ENCODE data around the gene SON.
"Not testable (repeated sequence)": the region's sequence is repeated elsewhere in the genome, so short reads cannot be mapped to it uniquely, and the experiment has no call there.

SON gene

DNA sequence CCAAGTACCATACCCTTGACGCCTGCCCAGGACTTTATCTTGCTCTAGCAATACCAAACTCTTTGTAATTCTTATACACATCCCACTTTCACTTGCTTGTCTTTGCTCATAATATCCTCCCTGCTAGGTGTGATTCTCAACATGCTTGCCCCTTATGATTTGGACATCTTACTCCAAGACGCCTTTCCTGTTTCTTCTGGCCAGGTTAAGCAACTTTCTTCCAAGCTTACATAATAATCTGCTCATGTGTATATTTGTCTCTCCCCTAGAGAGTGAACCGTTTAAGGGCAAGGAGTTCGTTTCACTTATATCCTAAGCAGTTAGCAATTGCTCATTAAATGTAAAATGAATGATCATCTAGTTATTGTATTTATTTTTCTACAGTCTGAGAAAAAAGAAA lies 76.9 kb downstream of the SON start:
- Histone ChIP-seq H3K4me3 (ENCODE audit: low read depth in 1 of 2, low read length in 2 of 2) (no peak overlapping the region), H3K27me3 (ENCODE audit: low read depth, low read length) (no peaks in the 10 kb centered on the region), H3K9me3 (ENCODE audit: control insufficient read depth in 1 of 2, low read length in 2 of 2) (no peaks in the 10 kb centered on the region), H3K27ac (ENCODE audit: low read length) (no peak overlapping the region), H3K4me1 (ENCODE audit: control insufficient read depth in 1 of 2, insufficient read depth in 2 of 2, low read length in 2 of 2) (no peaks in the 10 kb centered on the region), H3K36me3 (ENCODE audit: control insufficient read depth in 1 of 2, insufficient read depth in 2 of 2, low read length in 2 of 2) (peaks cover 0 to 29% of the 10 kb centered on the region in 2 donors)

DNA sequence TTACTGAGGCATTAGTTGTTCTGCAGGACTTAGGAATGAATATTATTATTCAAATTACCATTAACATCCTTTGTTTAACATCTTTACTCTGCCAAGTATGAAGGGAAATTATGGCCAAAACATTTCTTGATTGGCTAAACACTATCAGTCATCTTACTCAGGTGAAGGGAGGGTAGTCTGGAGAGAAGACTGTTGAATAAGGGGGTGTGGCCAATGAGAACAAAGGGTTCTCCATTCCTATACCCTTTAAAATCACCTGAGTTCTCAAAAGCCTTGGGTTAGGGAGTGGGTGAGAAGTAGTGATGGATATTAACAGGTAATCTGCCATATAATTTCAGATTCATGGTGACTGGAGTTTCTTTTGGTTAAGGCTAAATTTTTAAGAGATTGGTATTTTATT lies 79.4 kb downstream of the SON start:
- Histone ChIP-seq H3K4me1 (ENCODE audit: control insufficient read depth in 1 of 2, insufficient read depth in 2 of 2, low read length in 2 of 2) (no peaks in the 10 kb centered on the region), H3K36me3 (ENCODE audit: control insufficient read depth in 1 of 2, insufficient read depth in 2 of 2, low read length in 2 of 2) (peaks cover 0 to 29% of the 10 kb centered on the region in 2 donors), H3K4me3 (ENCODE audit: low read depth in 1 of 2, low read length in 2 of 2) (no peak overlapping the region), H3K27ac (ENCODE audit: low read length) (no peak overlapping the region), H3K27me3 (ENCODE audit: low read depth, low read length) (no peaks in the 10 kb centered on the region), H3K9me3 (ENCODE audit: control insufficient read depth in 1 of 2, low read length in 2 of 2) (no peaks in the 10 kb centered on the region)

DNA sequence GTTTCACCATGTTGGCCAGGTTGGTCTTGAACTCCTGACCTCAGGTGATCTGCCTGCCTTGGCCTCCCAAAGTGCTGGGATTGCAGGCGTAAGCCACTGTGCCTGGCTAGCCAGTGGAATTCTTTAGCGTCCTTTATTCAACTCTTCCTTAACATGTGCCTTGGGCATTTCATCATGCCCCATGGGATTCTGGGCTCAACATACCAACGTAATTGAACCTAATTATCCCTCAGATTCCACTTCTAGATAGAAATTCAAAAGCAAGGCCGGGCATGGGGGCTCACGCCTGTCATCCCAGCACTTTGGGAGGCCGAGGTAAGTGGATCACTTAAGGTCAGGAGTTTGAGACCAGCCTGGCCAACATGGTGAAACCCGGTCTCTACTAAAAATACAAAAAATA lies 83.3 kb downstream of the SON start:
- H3K36me3 ChIP-seq (ENCODE audit: control insufficient read depth in 1 of 2, insufficient read depth in 2 of 2, low read length in 2 of 2) = peaks cover 7 to 27% of the 10 kb centered on the region in 2 donors
- H3K9me3 ChIP-seq (ENCODE audit: control insufficient read depth in 1 of 2, low read length in 2 of 2); H3K27me3 ChIP-seq (ENCODE audit: low read depth, low read length); H3K4me1 ChIP-seq (ENCODE audit: control insufficient read depth in 1 of 2, insufficient read depth in 2 of 2, low read length in 2 of 2); H3K27ac ChIP-seq (ENCODE audit: low read length); H3K4me3 ChIP-seq (ENCODE audit: low read depth in 1 of 2, low read length in 2 of 2): not testable (repeated sequence)
